Mesenchymal stem cell (in vitro differentiated cells and primary cell): Measurements from ENCODE around the gene PPM1D.

Experiments used
- DNase-seq: peaks from one replicate; pipeline ENCODE4 v3.0.0-alpha.2; 2013
- H2AFZ ChIP-seq: one replicate; pipeline ENCODE4 v1.6.1; 2013; ENCODE audit warnings: low read depth, mild to moderate bottlenecking, control low read depth, inconsistent platforms, low read length, moderate library complexity
- H2AK5ac ChIP-seq: 2 replicates; pipeline ENCODE4 v1.6.1; 2013; ENCODE audit warnings: low read length, moderate library complexity, mild to moderate bottlenecking, inconsistent platforms; ENCODE audit not compliant: severe bottlenecking
- H2BK120ac ChIP-seq: one replicate; pipeline ENCODE4 v1.6.1; 2013; ENCODE audit warnings: low read depth, mild to moderate bottlenecking, inconsistent platforms, low read length, moderate library complexity
- H2BK12ac ChIP-seq, 2 experiments: one replicate each; pipeline ENCODE4 v1.6.1; 2013; ENCODE audit warnings: inconsistent platforms in 2 of 2, low read length in 2 of 2, mild to moderate bottlenecking in 2 of 2, moderate library complexity in 2 of 2, control low read depth in 1 of 2
- H2BK15ac ChIP-seq: one replicate; pipeline ENCODE4 v1.6.1; 2013; ENCODE audit warnings: mild to moderate bottlenecking, low read depth, inconsistent platforms; ENCODE audit not compliant: poor library complexity, severe bottlenecking
- H2BK5ac ChIP-seq: 2 replicates; pipeline ENCODE4 v1.6.1; 2013; ENCODE audit warnings: low read depth, mild to moderate bottlenecking, low read length, control low read depth, inconsistent platforms; ENCODE audit not compliant: poor library complexity, severe bottlenecking
- H3K14ac ChIP-seq, 2 experiments: one replicate each; pipeline ENCODE4 v1.6.1; 2013; ENCODE audit warnings: inconsistent platforms in 2 of 2, low read length in 2 of 2, control low read depth in 1 of 2, mild to moderate bottlenecking in 1 of 2, moderate library complexity in 1 of 2
- H3K18ac ChIP-seq, 2 experiments: one replicate each; pipeline ENCODE4 v1.6.1; 2013; ENCODE audit warnings: inconsistent platforms in 2 of 2, low read length in 2 of 2, control low read depth in 1 of 2, low read depth in 1 of 2, mild to moderate bottlenecking in 1 of 2
- H3K23ac ChIP-seq, 2 experiments: one replicate each; pipeline ENCODE4 v1.6.1; 2013; ENCODE audit warnings: inconsistent platforms in 2 of 2, low read length in 2 of 2, mild to moderate bottlenecking in 2 of 2, moderate library complexity in 2 of 2, control low read depth in 1 of 2
- H3K27ac ChIP-seq: 2 replicates; pipeline ENCODE4 v1.5.1; 2013; ENCODE audit warnings: mild to moderate bottlenecking, moderate library complexity, low read length, control low read depth, inconsistent platforms; ENCODE audit not compliant: poor library complexity, severe bottlenecking
- H3K27me3 ChIP-seq, 2 experiments: 2 replicates each; pipeline versions ENCODE4 v1.6.1 to v1.7.0; 2013; ENCODE audit warnings: low read length in 2 of 2, mild to moderate bottlenecking in 2 of 2, moderate library complexity in 2 of 2, control low read depth in 1 of 2, inconsistent platforms in 1 of 2; ENCODE audit not compliant: control insufficient read depth in 1 of 2, insufficient read depth in 1 of 2
- H3K36me3 ChIP-seq, 2 experiments: 2 replicates each; pipeline versions ENCODE4 v1.6.1 to v1.7.0; 2013; ENCODE audit warnings: low read length in 2 of 2, control low read depth in 1 of 2, inconsistent platforms in 1 of 2, low read depth in 1 of 2, mild to moderate bottlenecking in 1 of 2; ENCODE audit not compliant: insufficient read depth in 2 of 2, control insufficient read depth in 1 of 2
- H3K4ac ChIP-seq, 2 experiments: one replicate each; pipeline ENCODE4 v1.6.1; 2013; ENCODE audit warnings: inconsistent platforms in 2 of 2, low read length in 2 of 2, mild to moderate bottlenecking in 2 of 2, moderate library complexity in 2 of 2, control low read depth in 1 of 2, low read depth in 1 of 2
- H3K4me1 ChIP-seq: 2 replicates; pipeline ENCODE4 v1.6.1; 2013; ENCODE audit warnings: low read depth, low read length, control low read depth; ENCODE audit not compliant: control insufficient read depth, insufficient read depth
- H3K4me2 ChIP-seq: 2 replicates; pipeline ENCODE4 v1.6.1; 2013; ENCODE audit warnings: low read length, mild to moderate bottlenecking, inconsistent platforms; ENCODE audit not compliant: poor library complexity, severe bottlenecking
- H3K4me3 ChIP-seq, 2 experiments: 2 replicates each; pipeline versions ENCODE4 v1.5.1 to v1.7.0; 2013; ENCODE audit warnings: low read length in 2 of 2, mild to moderate bottlenecking in 2 of 2, control low read depth in 1 of 2, low read depth in 1 of 2; ENCODE audit not compliant: insufficient read depth in 1 of 2
- H3K79me1 ChIP-seq: replicated peaks from 2 replicates; pipeline ENCODE4 v1.6.1; 2013; ENCODE audit warnings: mild to moderate bottlenecking, control low read depth, low read length, inconsistent platforms; ENCODE audit not compliant: poor library complexity, severe bottlenecking
- H3K9ac ChIP-seq: 2 replicates; pipeline ENCODE4 v1.7.0; 2013; ENCODE audit warnings: mild to moderate bottlenecking, low read length, moderate library complexity
- H3K9me3 ChIP-seq: 2 replicates; pipeline ENCODE4 v1.7.0; 2013; ENCODE audit warnings: mild to moderate bottlenecking, low read length; ENCODE audit not compliant: control insufficient read depth
- H4K8ac ChIP-seq: one replicate; pipeline ENCODE4 v1.6.1; 2013; ENCODE audit warnings: inconsistent platforms, mild to moderate bottlenecking, low read length, moderate library complexity
- H4K91ac ChIP-seq: one replicate; pipeline ENCODE4 v1.6.1; 2013; ENCODE audit warnings: mild to moderate bottlenecking, low read length, inconsistent platforms
- WGBS: methylation state at CpG from one replicate; pipeline ENCODE4 v1.1.7; 2013; ENCODE audit warnings: mixed read lengths; 5-methylcytosine and 5-hydroxymethylcytosine counted together

PPM1D gene

GRCh38 chr17:60585887-60586286 is 14.1 kb upstream of the PPM1D start:
- Histone ChIP-seq H3K9me3 (no peaks in the 10 kb centered on the region), H3K9ac (no peak overlapping the region), H3K23ac (no peak overlapping the region), H4K8ac (no peak overlapping the region), H3K4ac (no peak overlapping the region), H3K27me3 (no peaks in the 10 kb centered on the region), H2AFZ (no peak overlapping the region), H3K4me1 (no peaks in the 10 kb centered on the region), H3K4me2 (no peak overlapping the region), H2BK120ac (no peak overlapping the region), H3K18ac (no peak overlapping the region), H3K14ac (no peak overlapping the region), H3K4me3 (no peak overlapping the region), H3K79me1 (no peaks in the 10 kb centered on the region), H2BK12ac (no peak overlapping the region), H3K27ac (no peak overlapping the region), H2BK15ac (no peak overlapping the region), H2AK5ac (no peak overlapping the region), H4K91ac (no peak overlapping the region), H3K36me3 (no peaks in the 10 kb centered on the region), H2BK5ac (no peak overlapping the region)
- 94% methylated on average over 2 of the region's 2 CpGs for WGBS
- DNase-seq = no peak

DNA sequence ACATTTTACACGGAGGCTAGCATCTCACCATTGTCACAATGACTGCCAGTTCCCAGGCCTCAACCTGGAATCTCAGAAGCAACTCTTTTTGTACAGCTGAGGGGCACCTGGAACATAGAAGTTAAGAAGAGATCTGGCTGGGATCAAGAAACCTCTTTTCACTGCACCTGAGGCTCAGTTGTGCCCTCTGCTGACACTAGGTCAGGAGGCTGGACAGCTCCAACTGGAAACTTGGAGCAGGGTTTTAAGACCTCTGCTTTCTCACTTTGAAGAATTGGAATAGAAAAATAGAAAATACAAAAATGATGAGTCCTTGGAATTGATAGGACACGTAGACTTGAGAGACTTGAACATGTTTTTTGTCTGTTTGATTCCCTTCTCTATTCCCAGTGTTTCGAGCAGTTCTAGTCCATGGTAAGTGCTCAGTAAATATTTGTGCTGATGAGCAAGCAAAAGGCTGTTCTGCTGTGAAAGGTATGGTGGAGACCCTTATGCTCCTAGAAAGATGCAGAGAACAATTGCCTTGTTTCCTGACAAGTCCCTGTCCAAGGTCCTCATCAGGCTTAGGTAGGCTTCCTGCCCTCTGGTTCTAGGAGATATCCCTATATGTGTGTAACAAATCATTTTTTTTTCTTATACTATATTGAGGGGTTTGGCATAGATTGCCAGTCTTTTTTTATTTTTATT is 13.6 kb upstream of the PPM1D start:
- Histone ChIP-seq H3K79me1 (no peaks in the 10 kb centered on the region), H2BK120ac (no peak overlapping the region), H2AK5ac (no peak overlapping the region), H3K27ac (no peak overlapping the region), H3K4me3 (no peak overlapping the region), H3K4ac (no peak overlapping the region), H3K4me2 (no peak overlapping the region), H4K8ac (no peak overlapping the region), H3K14ac (no peak overlapping the region), H3K36me3 (no peaks in the 10 kb centered on the region), H2BK12ac (no peak overlapping the region), H3K4me1 (no peaks in the 10 kb centered on the region), H2BK15ac (no peak overlapping the region), H3K23ac (no peak overlapping the region), H3K9ac (no peak overlapping the region), H2BK5ac (no peak overlapping the region), H3K27me3 (no peaks in the 10 kb centered on the region), H4K91ac (no peak overlapping the region), H2AFZ (no peak overlapping the region), H3K18ac (no peak overlapping the region), H3K9me3 (no peaks in the 10 kb centered on the region)
- WGBS = 67% methylated on average over 3 of the region's 3 CpGs
- peak; percentile 22 for DNase-seq

DNA sequence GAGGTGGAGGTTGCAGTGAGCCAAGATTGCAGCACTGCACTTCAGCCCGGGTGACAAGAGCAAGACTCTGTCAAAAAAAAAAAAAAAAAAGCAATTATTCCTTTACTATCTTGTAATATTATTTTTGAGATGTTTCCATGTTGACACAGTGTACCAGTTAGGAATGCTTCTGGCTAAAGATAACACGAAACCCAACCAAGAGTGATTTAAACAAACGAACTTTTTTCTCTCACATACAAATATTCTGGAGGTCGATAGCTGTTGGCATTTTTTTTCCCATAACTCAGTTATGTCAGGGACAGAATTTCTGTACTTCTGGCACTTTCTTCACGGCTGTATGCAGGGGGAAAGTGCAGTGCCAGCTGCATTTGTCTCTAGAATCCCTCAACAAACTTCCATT is 9.9 kb upstream of the PPM1D start:
- H3K36me3 ChIP-seq = no peaks in the 10 kb centered on the region
- WGBS = 85% methylated on average over 4 of the region's 5 CpGs

GRCh38 chr17:60592750-60593149 is 7.2 kb upstream of the PPM1D start:
- Histone ChIP-seq H3K23ac (no peak overlapping the region), H3K9ac (no peak overlapping the region), H3K4me1 (no peaks in the 10 kb centered on the region), H2AK5ac (no peak overlapping the region), H2BK12ac (no peak overlapping the region), H3K18ac (no peak overlapping the region), H3K79me1 (no peaks in the 10 kb centered on the region), H3K27ac (no peak overlapping the region), H3K14ac (no peak overlapping the region), H3K36me3 (no peaks in the 10 kb centered on the region), H2BK5ac (no peak overlapping the region), H2BK15ac (no peak overlapping the region), H3K4ac (no peak overlapping the region), H2AFZ (no peak overlapping the region), H4K8ac (no peak overlapping the region), H3K4me2 (no peak overlapping the region), H3K27me3 (no peaks in the 10 kb centered on the region), H3K4me3 (no peak overlapping the region), H2BK120ac (no peak overlapping the region), H4K91ac (no peak overlapping the region), H3K9me3 (no peaks in the 10 kb centered on the region)
- WGBS = 97% methylated on average over 2 of the region's 2 CpGs
- no peak for DNase-seq

More for the DNA sequence above, 9.9 kb upstream of the PPM1D start:
- H2AK5ac ChIP-seq = no peak overlapping the region
- H3K27me3 ChIP-seq = no peaks in the 10 kb centered on the region
- no peak overlapping the region for H3K27ac ChIP-seq
- H3K9ac ChIP-seq = no peak overlapping the region
- H3K9me3 ChIP-seq = no peaks in the 10 kb centered on the region
- no peak overlapping the region for H2BK15ac ChIP-seq
- no peak overlapping the region for H3K4ac ChIP-seq
- no peaks in the 10 kb centered on the region for H3K79me1 ChIP-seq
- no peak overlapping the region for H3K4me2 ChIP-seq
- no peak overlapping the region for H2BK5ac ChIP-seq
- H3K4me1 ChIP-seq = no peaks in the 10 kb centered on the region
- H4K91ac ChIP-seq = no peak overlapping the region
- H3K14ac ChIP-seq = no peak overlapping the region
- no peak overlapping the region for H3K4me3 ChIP-seq
- DNase-seq = no peak
- no peak overlapping the region for H2BK120ac ChIP-seq
- H3K18ac ChIP-seq = no peak overlapping the region
- H2BK12ac ChIP-seq = no peak overlapping the region
- H4K8ac ChIP-seq = no peak overlapping the region
- no peak overlapping the region for H2AFZ ChIP-seq
- no peak overlapping the region for H3K23ac ChIP-seq
